HCT116 (cell line): ENCODE measurements around the gene PRKAG2. TPM values are rescaled to one million over a fixed set of nuclear protein-coding genes. Genes with fewer than 3 reads are reported as not detected.

Experiments
- ATAC-seq: fragments of 200-7000 bp; cut with Tn5 transposase; 2 replicates; pipeline ENCODE4 v1.9.1; 2020; ENCODE audit warnings: mild to moderate bottlenecking, moderate library complexity
- BruUV-seq: library from RNA; stranded (reverse); fragments of 400-500 nt; replicated peaks from 2 replicates; lab custom pipeline; 2021; lab: Mats Ljungman, UMichigan
- CTCF ChIA-PET: fragments of 300-600 bp; sonication (Branson Sonifier 250); formaldehyde crosslinking; loops from one replicate; lab custom pipeline; 2021; ENCODE audit warnings: antibody characterized with exemption; lab: Charles Lee
- POLR2A ChIA-PET: fragments of 300-600, 350-600 bp; sonication (Branson Sonifier 250); formaldehyde crosslinking; loops from one replicate; lab custom pipeline; 2021; ENCODE audit warnings: antibody characterized with exemption; lab: Charles Lee
- RAD21 ChIA-PET, 2 experiments: fragments of 300-600 bp; sonication (Branson Sonifier 250); formaldehyde crosslinking; loops; one replicate each; lab custom pipeline; 2023; ENCODE audit warnings: low total read pairs in 2 of 2; ENCODE audit not compliant: uncharacterized antibody in 2 of 2, unreplicated experiment in 2 of 2, low non-redundant PET in 1 of 2; lab: Charles Lee
- DNase-seq: peaks from one replicate; pipeline ENCODE4 v3.0.0-alpha.2; 2010; ENCODE audit warnings: low read depth, low spot score
- H2AFZ ChIP-seq: fragments of 200-600 bp; shearing (Covaris generic), sonication (generic); 2 replicates; pipeline ENCODE4 v1.6.1; 2017; ENCODE audit warnings: low read depth, mixed run types, mixed read lengths, antibody characterized with exemption, low read length; ENCODE audit not compliant: poor library complexity, severe bottlenecking
- H3K27ac ChIP-seq: 2 replicates; pipeline ENCODE4 v1.5.1; 2012; ENCODE audit warnings: low read depth, low read length
- H3K27me3 ChIP-seq: fragments of 200-600 bp; sonication (generic); 2 replicates; pipeline ENCODE4 v1.6.1; 2016; ENCODE audit warnings: mixed run types, low read length, mixed read lengths; ENCODE audit not compliant: insufficient read depth
- H3K36me3 ChIP-seq, 2 experiments: fragments of 200-500 bp in 1 of 2; fragments of 200-600 bp in 1 of 2; sonication (Bioruptor generic) in 1 of 2; sonication (generic) in 1 of 2; 2 replicates each; pipeline versions ENCODE4 v1.5.1 to v1.6.1; 2014 to 2016; ENCODE audit warnings: low read length in 2 of 2, inconsistent platforms in 1 of 2, mixed read lengths in 1 of 2, mixed run types in 1 of 2; ENCODE audit not compliant: insufficient read depth in 2 of 2, control insufficient read depth in 1 of 2
- H3K4me1 ChIP-seq, 2 experiments: fragments of 200-600 bp in 1 of 2; sonication (generic) in 1 of 2; 2 replicates each; pipeline versions ENCODE4 v1.5.1 to v1.6.1; 2012 to 2017; ENCODE audit warnings: low read length in 2 of 2, inconsistent platforms in 1 of 2, mild to moderate bottlenecking in 1 of 2, mixed read lengths in 1 of 2, mixed run types in 1 of 2, moderate library complexity in 1 of 2; ENCODE audit not compliant: insufficient read depth in 2 of 2, control insufficient read depth in 1 of 2
- H3K4me2 ChIP-seq: fragments of 200-600 bp; sonication (generic); 2 replicates; pipeline ENCODE4 v1.6.1; 2017; ENCODE audit warnings: mixed run types, low read length, mixed read lengths
- H3K4me3 ChIP-seq, 2 experiments: fragments of 200-600 bp in 1 of 2; sonication (generic) in 1 of 2; replicated peaks in 1 of 2; 2 replicates each; pipeline ENCODE4 v1.5.1; 2011 to 2016; ENCODE audit warnings: low read length in 2 of 2, control low read depth in 1 of 2, low read depth in 1 of 2, mild to moderate bottlenecking in 1 of 2, mixed read lengths in 1 of 2, mixed run types in 1 of 2
- H3K79me2 ChIP-seq: fragments of 200-600 bp; sonication (generic); 2 replicates; pipeline ENCODE4 v1.6.1; 2017; ENCODE audit warnings: mild to moderate bottlenecking, mixed run types, low read length, moderate library complexity, mixed read lengths; ENCODE audit not compliant: insufficient read depth
- H3K9ac ChIP-seq: fragments of 200-600 bp; sonication (generic); 2 replicates; pipeline ENCODE4 v1.6.1; 2016; ENCODE audit warnings: low read length, mixed read lengths
- H3K9me2 ChIP-seq: fragments of 200-600 bp; sonication (generic), shearing (Covaris generic); 2 replicates; pipeline ENCODE4 v1.6.1; 2017; ENCODE audit warnings: mixed run types, mild to moderate bottlenecking, moderate library complexity; ENCODE audit not compliant: insufficient read depth
- H3K9me3 ChIP-seq, 2 experiments: fragments of 200-500 bp in 1 of 2; fragments of 200-600 bp in 1 of 2; sonication (Bioruptor generic) in 1 of 2; sonication (generic) in 1 of 2; 2 replicates each; pipeline ENCODE4 v1.6.1; 2014 to 2017; ENCODE audit warnings: low read length in 2 of 2, mixed read lengths in 2 of 2, inconsistent platforms in 1 of 2, low read depth in 1 of 2, mild to moderate bottlenecking in 1 of 2, mixed run types in 1 of 2, moderate library complexity in 1 of 2; ENCODE audit not compliant: control insufficient read depth in 1 of 2, insufficient read depth in 1 of 2
- H4K20me1 ChIP-seq: fragments of 200-600 bp; sonication (generic), shearing (Covaris generic); 2 replicates; pipeline ENCODE4 v1.6.1; 2017; ENCODE audit warnings: mixed run types, mild to moderate bottlenecking, moderate library complexity; ENCODE audit not compliant: insufficient read depth
- ATF3 ChIP-seq: IDR thresholded peaks from 2 replicates; pipeline ENCODE4 v1.6.1; 2012
- CBX3 ChIP-seq: IDR thresholded peaks from 2 replicates; pipeline ENCODE4 v1.6.1; 2012; ENCODE audit warnings: low read depth
- CEBPB ChIP-seq: IDR thresholded peaks from 2 replicates; pipeline ENCODE4 v1.6.1; 2012; ENCODE audit warnings: low read depth
- CTCF ChIP-seq, 3 experiments: fragments of 200-600 bp in 1 of 3; sonication (generic) in 1 of 3; IDR thresholded peaks in 2 of 3; conservative IDR thresholded peaks in 1 of 3; 2 replicates each; pipeline ENCODE4 v1.5.1; 2012 to 2017; ENCODE audit warnings: low read depth in 2 of 3, low read length in 2 of 3, antibody characterized with exemption in 1 of 3, borderline replicate concordance in 1 of 3, control low read depth in 1 of 3, mild to moderate bottlenecking in 1 of 3, mixed read lengths in 1 of 3, mixed run types in 1 of 3, moderate library complexity in 1 of 3; ENCODE audit not compliant: insufficient read depth in 1 of 3
- EGR1 ChIP-seq: IDR thresholded peaks from 2 replicates; pipeline ENCODE4 v1.6.1; 2012; ENCODE audit warnings: low read depth
- ELF1 ChIP-seq: IDR thresholded peaks from 2 replicates; pipeline ENCODE4 v1.6.1; 2012; ENCODE audit warnings: low read depth, borderline replicate concordance
- EZH2 ChIP-seq: fragments of 200-600 bp; sonication (generic); IDR thresholded peaks from 2 replicates; pipeline ENCODE4 v1.6.1; 2017; ENCODE audit warnings: antibody characterized with exemption, mixed run types
- EZH2phosphoT487 ChIP-seq: fragments of 200-600 bp; IDR thresholded peaks from 2 replicates; pipeline ENCODE4 v1.6.1; 2018; ENCODE audit warnings: antibody characterized with exemption, borderline replicate concordance
- FOSL1 ChIP-seq: IDR thresholded peaks from 2 replicates; pipeline ENCODE4 v1.6.1; 2012; ENCODE audit warnings: low read depth
- JUND ChIP-seq: IDR thresholded peaks from 2 replicates; pipeline ENCODE4 v1.6.1; 2012
- MAX ChIP-seq: IDR thresholded peaks from 2 replicates; pipeline ENCODE4 v1.6.1; 2012
- POLR2A ChIP-seq: IDR thresholded peaks from 2 replicates; pipeline ENCODE4 v1.7.0; 2011; ENCODE audit warnings: borderline replicate concordance; ENCODE audit not compliant: insufficient read depth, insufficient read length; ENCODE audit errors: extremely low read depth
- POLR2AphosphoS5 ChIP-seq: IDR thresholded peaks from 2 replicates; pipeline ENCODE4 v1.6.1; 2011; ENCODE audit warnings: mild to moderate bottlenecking, low read depth, low read length, moderate library complexity
- RAD21 ChIP-seq: IDR thresholded peaks from 2 replicates; pipeline ENCODE4 v1.6.1; 2012; ENCODE audit warnings: low read depth, mild to moderate bottlenecking
- REST ChIP-seq: IDR thresholded peaks from 2 replicates; pipeline ENCODE4 v1.6.1; 2012; ENCODE audit warnings: low read depth
- SIN3A ChIP-seq: IDR thresholded peaks from 2 replicates; pipeline ENCODE4 v1.6.1; 2012; ENCODE audit warnings: low read depth
- SP1 ChIP-seq: IDR thresholded peaks from 2 replicates; pipeline ENCODE4 v1.6.1; 2012; ENCODE audit warnings: low read depth
- SRF ChIP-seq: IDR thresholded peaks from 2 replicates; pipeline ENCODE4 v1.6.1; 2012; ENCODE audit warnings: low read depth
- ZBTB33 ChIP-seq: IDR thresholded peaks from 2 replicates; pipeline ENCODE4 v1.6.1; 2011; ENCODE audit warnings: mild to moderate bottlenecking, low read length, moderate library complexity; ENCODE audit not compliant: insufficient replicate concordance; ENCODE audit errors: extremely low read depth
- ZFX ChIP-seq: fragments of 450-650 bp; IDR thresholded peaks from 2 replicates; pipeline ENCODE4 v1.6.1; 2017
- intact Hi-C: fragments of 100-400 bp; cut with micrococcal nuclease; formaldehyde crosslinking; loops from 2 replicates; pipeline ENCODE4 v1.10.0; 2022
- total RNA-seq: library from RNA; stranded (reverse); gene quantifications from one replicate; pipeline ENCODE4 v1.2.1, GENCODE V29; 2021; ENCODE audit not compliant: unreplicated experiment

The PRKAG2 gene
- total RNA-seq, 1 experiment from 2014 or later = 23.6 TPM

- DNase-seq (no peak), ATAC-seq (no peak)
- ChIA-PET RAD21 (no interaction called here), POLR2A (no interaction called here), CTCF (no interaction called here)
- no peaks in the 10 kb centered on the region for H3K9me3 ChIP-seq
- no peak overlapping the region for H3K4me3 ChIP-seq
- no peak overlapping the region for H3K9ac ChIP-seq
- H3K79me2 ChIP-seq = no peaks in the 10 kb centered on the region
- no peaks in the 10 kb centered on the region for H4K20me1 ChIP-seq
- intact Hi-C loops = no loop called here
- TF ChIP-seq CTCF (IDR thresholded peaks at IDR 0.05 in 2 of 3, conservative IDR thresholded peaks at IDR 0.05 in 1 of 3; ENCODE audit: borderline replicate concordance in 1 of 3, insufficient read depth in 1 of 3, low read depth in 2 of 3, low read length in 2 of 3) (no peak), REST (no peak), MAX (no peak), CBX3 (no peak), ZBTB33 (no peak), RAD21 (no peak), SRF (no peak), ELF1 (no peak), EZH2phosphoT487 (no peak), POLR2A (no peak), FOSL1 (no peak), JUND (no peak), CEBPB (no peak), EGR1 (no peak), EZH2 (no peak), SIN3A (no peak), SP1 (no peak), ATF3 (no peak), POLR2AphosphoS5 (no peak), ZFX (no peak)
- no peaks in the 10 kb centered on the region for H3K27me3 ChIP-seq
- no peaks in the 10 kb centered on the region for H3K36me3 ChIP-seq
- no TSS peak for BruUV-seq
- H3K4me1 ChIP-seq = no peaks in the 10 kb centered on the region
- no peak overlapping the region for H2AFZ ChIP-seq
- H3K4me2 ChIP-seq = no peak overlapping the region
- H3K27ac ChIP-seq = no peak overlapping the region
- no peaks in the 10 kb centered on the region for H3K9me2 ChIP-seq
Measured at GRCh38 chr7:151921451-151921850, 44.5 kb upstream of the PRKAG2 start.
